CD4-positive, alpha-beta T cell (primary cell): ENCODE measurements around the gene SHROOM2. TPM values are rescaled to one million over a fixed set of nuclear protein-coding genes. Genes with fewer than 3 reads are reported as not detected.

Experiments
- ATAC-seq: fragments of 200-7000 bp; cut with Tn5 transposase; one replicate; pipeline ENCODE4 v1.10.0; 2022; ENCODE audit warnings: mild to moderate bottlenecking; ENCODE audit not compliant: poor library complexity
- CTCF ChIA-PET: fragments of 350-600 bp; sonication (Branson Sonifier 250); formaldehyde crosslinking; loops from one replicate; lab custom pipeline; 2021; ENCODE audit warnings: antibody characterized with exemption, inconsistent platforms; lab: Charles Lee
- POLR2A ChIA-PET: fragments of 350-600 bp; sonication (Branson Sonifier 250); formaldehyde crosslinking; loops from one replicate; lab custom pipeline; 2021; ENCODE audit warnings: antibody characterized with exemption, inconsistent platforms; lab: Charles Lee
- DNase-seq, 14 experiments: peaks; one replicate each; pipeline ENCODE4 v3.0.0-alpha.2; 2013 to 2020; ENCODE audit warnings: mixed read lengths in 2 of 14
- H3K27ac ChIP-seq, 2 donors: one replicate each; pipeline versions ENCODE4 v1.5.1 to v1.7.0; 2013; ENCODE audit warnings: low read length in 2 of 2, low read depth in 1 of 2, mild to moderate bottlenecking in 1 of 2
- H3K27me3 ChIP-seq, 2 experiments: 1 replicate in 1 of 2; 2 replicates in 1 of 2; pipeline versions ENCODE4 v1.6.1 to v1.7.0; 2013; ENCODE audit warnings: low read length in 2 of 2, control low read depth in 1 of 2, mild to moderate bottlenecking in 1 of 2, moderate library complexity in 1 of 2; ENCODE audit not compliant: insufficient read depth in 2 of 2, control insufficient read depth in 1 of 2
- H3K36me3 ChIP-seq: one replicate; pipeline ENCODE4 v1.6.1; 2013; ENCODE audit warnings: low read length, control low read depth; ENCODE audit not compliant: insufficient read depth
- H3K4me1 ChIP-seq: one replicate; pipeline ENCODE4 v1.6.1; 2013; ENCODE audit warnings: low read length, control low read depth; ENCODE audit not compliant: insufficient read depth
- H3K4me3 ChIP-seq: one replicate; pipeline ENCODE4 v1.5.1; 2013; ENCODE audit warnings: mild to moderate bottlenecking, low read length, moderate library complexity
- H3K9me3 ChIP-seq, 2 experiments: 1 replicate in 1 of 2; 2 replicates in 1 of 2; pipeline versions ENCODE4 v1.6.1 to v1.7.0; 2013; ENCODE audit warnings: low read length in 2 of 2, mild to moderate bottlenecking in 2 of 2, control low read depth in 1 of 2, moderate library complexity in 1 of 2; ENCODE audit not compliant: control insufficient read depth in 1 of 2, insufficient read depth in 1 of 2
- H3K27ac Mint-ChIP-seq: one replicate; pipeline ENCODE4 v1.8.0; 2020; ENCODE audit warnings: mixed read lengths
- H3K27me3 Mint-ChIP-seq: one replicate; pipeline ENCODE4 v1.8.0; 2021; ENCODE audit warnings: mixed read lengths
- H3K36me3 Mint-ChIP-seq: one replicate; pipeline ENCODE4 v1.8.0; 2021; ENCODE audit warnings: low read depth, mixed read lengths
- H3K4me1 Mint-ChIP-seq: one replicate; pipeline ENCODE4 v1.8.0; 2021; ENCODE audit warnings: low read depth, mixed read lengths
- H3K4me3 Mint-ChIP-seq: one replicate; pipeline ENCODE4 v1.8.0; 2020; ENCODE audit warnings: mild to moderate bottlenecking, mixed read lengths
- H3K9me3 Mint-ChIP-seq: one replicate; pipeline ENCODE4 v1.8.0; 2020; ENCODE audit warnings: mixed read lengths
- CTCF ChIP-seq: fragments of 200-600 bp; IDR thresholded peaks from one replicate; pipeline ENCODE4 v1.8.0; 2022; ENCODE audit warnings: antibody characterized with exemption, mild to moderate bottlenecking
- intact Hi-C, 2 experiments: fragments of 100-400 bp; cut with DNase I in 1 of 2; cut with micrococcal nuclease in 1 of 2; formaldehyde crosslinking; loops; one replicate each; pipeline versions ENCODE4 v1.15.1 to v1.9.0; 2023 to 2025; cut with DNase I, micrococcal nuclease
- total RNA-seq, 174 experiments: library from RNA in 2 of 174; stranded (reverse) in 2 of 174; gene quantifications; one replicate each; pipeline ENCODE4 v1.2.3 and lab custom pipeline; 2021 to 2026

SHROOM2 gene
- total RNA-seq, 2 experiments from 2014 or later = not detected

- peaks cover 5% of the 10 kb centered on the region for H3K27me3 Mint-ChIP-seq
- H3K36me3 ChIP-seq = no peaks in the 10 kb centered on the region
- H3K27me3 ChIP-seq = peaks cover 6% of the 10 kb centered on the region in 2 experiments
- H3K4me3 ChIP-seq = no peak overlapping the region
- intact Hi-C loops = no loop called here
- DNase-seq = no peak
- no peaks in the 10 kb centered on the region for H3K9me3 ChIP-seq
- no peak for TF ChIP-seq CTCF
- ATAC-seq = no peak
- peaks cover 8% of the 10 kb centered on the region for H3K4me1 ChIP-seq
- no peak overlapping the region for H3K27ac ChIP-seq
- H3K9me3 Mint-ChIP-seq = no peaks in the 10 kb centered on the region
- no peaks in the 10 kb centered on the region for H3K36me3 Mint-ChIP-seq
- H3K4me3 Mint-ChIP-seq = no peak overlapping the region
- ChIA-PET POLR2A (no interaction called here), CTCF (no interaction called here)
- peaks cover 5% of the 10 kb centered on the region for H3K4me1 Mint-ChIP-seq
- H3K27ac Mint-ChIP-seq = no peak overlapping the region
Measured at GRCh38 chrX:9937761-9938160, 151.5 kb downstream of the SHROOM2 start.

DNA sequence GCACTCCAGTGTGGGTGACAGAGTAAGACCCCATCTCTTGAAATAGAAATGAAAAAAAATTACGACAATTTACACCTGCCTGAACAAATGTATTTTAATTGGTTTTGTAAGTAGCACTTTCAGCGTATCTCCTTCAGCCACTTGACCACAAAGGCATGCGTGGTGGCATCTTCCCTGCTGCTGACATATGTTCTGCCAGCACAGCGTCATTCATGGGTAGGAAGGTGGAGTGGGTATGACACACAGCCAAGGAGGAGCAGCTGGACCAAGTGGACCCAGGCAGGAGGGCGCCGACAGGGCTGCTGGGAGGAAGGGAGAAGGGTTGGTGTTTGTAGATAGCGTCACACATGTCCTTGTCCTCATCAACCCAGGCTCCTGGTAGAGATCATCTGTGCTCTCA lies 152.3 kb downstream of the SHROOM2 start:
- H3K27me3 Mint-ChIP-seq = peaks cover 5% of the 10 kb centered on the region
- H3K9me3 ChIP-seq = no peaks in the 10 kb centered on the region
- DNase-seq (no peak), ATAC-seq (no peak)
- no peak overlapping the region for H3K4me3 Mint-ChIP-seq
- ChIA-PET CTCF (no interaction called here), POLR2A (no interaction called here)
- intact Hi-C loops = no loop called here
- H3K27ac ChIP-seq = no peak overlapping the region
- no peak for TF ChIP-seq CTCF
- no peaks in the 10 kb centered on the region for H3K9me3 Mint-ChIP-seq
- peaks cover 5% of the 10 kb centered on the region for H3K4me1 Mint-ChIP-seq
- no peaks in the 10 kb centered on the region for H3K36me3 Mint-ChIP-seq
- no peak overlapping the region for H3K4me3 ChIP-seq
- H3K36me3 ChIP-seq = no peaks in the 10 kb centered on the region
- no peak overlapping the region for H3K27ac Mint-ChIP-seq
- peaks cover 6% of the 10 kb centered on the region in 2 experiments for H3K27me3 ChIP-seq
- peaks cover 8% of the 10 kb centered on the region for H3K4me1 ChIP-seq

DNA sequence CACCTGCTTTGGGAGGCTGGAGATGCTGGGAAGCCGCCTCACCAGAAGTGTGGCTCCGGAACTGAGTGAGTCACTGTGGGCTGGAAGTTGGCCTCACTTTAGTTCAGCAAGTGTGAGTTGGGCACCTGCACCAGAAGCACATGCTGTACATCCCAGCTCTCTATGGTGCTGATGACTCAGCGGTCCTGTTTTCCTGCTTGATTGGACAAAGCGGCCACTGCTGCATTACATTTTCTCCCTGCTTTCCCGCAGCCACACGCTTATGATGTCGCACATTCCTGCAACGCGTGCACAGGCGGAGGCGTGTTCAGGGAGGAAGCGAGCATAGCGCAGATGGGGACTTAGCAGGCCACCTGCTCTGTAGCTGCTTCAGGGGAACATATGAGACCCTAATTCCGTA lies 154.2 kb downstream of the SHROOM2 start:
- POLR2A ChIA-PET = no interaction called here
- intact Hi-C loops = no loop called here
- H3K27ac ChIP-seq = no peak overlapping the region
- no peaks in the 10 kb centered on the region for H3K36me3 ChIP-seq
- TF ChIP-seq CTCF = no peak
- H3K4me3 Mint-ChIP-seq = no peak overlapping the region
- H3K9me3 ChIP-seq = no peaks in the 10 kb centered on the region
- DNase-seq = peak in 2 of 14 experiments; percentile 6 to 28
- no peak overlapping the region for H3K4me3 ChIP-seq
- ATAC-seq = no peak
- H3K36me3 Mint-ChIP-seq = no peaks in the 10 kb centered on the region
- peaks cover 8% of the 10 kb centered on the region for H3K4me1 ChIP-seq
- CTCF ChIA-PET = no interaction called here
- H3K27ac Mint-ChIP-seq = no peak overlapping the region
- peaks cover 5% of the 10 kb centered on the region for H3K4me1 Mint-ChIP-seq
- H3K27me3 Mint-ChIP-seq = peaks cover 5% of the 10 kb centered on the region
- peaks cover 6% of the 10 kb centered on the region in 2 experiments for H3K27me3 ChIP-seq
- H3K9me3 Mint-ChIP-seq = no peaks in the 10 kb centered on the region
